BE2C (cell line): ENCODE results near the gene DUS1L.

Experiments
- DNase-seq: peaks from one replicate; pipeline ENCODE4 v3.0.0-alpha.2; 2020
- H3K27me3 ChIP-seq: fragments of 250-450 bp; sonication (Bioruptor Pico); 2 replicates; pipeline ENCODE4 v1.5.1; 2020; ENCODE audit warnings: mild to moderate bottlenecking
- H3K36me3 ChIP-seq: fragments of 250-450 bp; sonication (Bioruptor Pico); 2 replicates; pipeline ENCODE4 v1.5.1; 2020; ENCODE audit warnings: mild to moderate bottlenecking
- H3K4me1 ChIP-seq: fragments of 250-450 bp; sonication (Bioruptor Pico); 2 replicates; pipeline ENCODE4 v1.5.1; 2020
- H3K4me3 ChIP-seq: 2 replicates; pipeline ENCODE4 v1.5.1; 2011; ENCODE audit warnings: low read depth, low read length
- H3K9me3 ChIP-seq: fragments of 250-450 bp; sonication (Bioruptor Pico); 2 replicates; pipeline ENCODE4 v1.5.1; 2020
- CTCF ChIP-seq: IDR thresholded peaks from 2 replicates; pipeline ENCODE4 v1.5.1; 2012; ENCODE audit warnings: mild to moderate bottlenecking, low read depth, low read length

DUS1L gene

GRCh38 chr17:82059272-82060000, 6.2 kb downstream of the DUS1L start:
- H3K9me3 ChIP-seq: no peaks in the 10 kb centered on the region
- H3K27me3 ChIP-seq: no peaks in the 10 kb centered on the region
- TF ChIP-seq CTCF: no peak
- no peak overlapping the region for H3K4me3 ChIP-seq
- H3K4me1 ChIP-seq: no peaks in the 10 kb centered on the region
- peaks cover 94% of the 10 kb centered on the region for H3K36me3 ChIP-seq
- DNase-seq: no peak

- peaks cover 94% of the 10 kb centered on the region for H3K36me3 ChIP-seq
- TF ChIP-seq CTCF: no peak
- H3K27me3 ChIP-seq: no peaks in the 10 kb centered on the region
- DNase-seq: no peak
- no peaks in the 10 kb centered on the region for H3K9me3 ChIP-seq
- no peak overlapping the region for H3K4me3 ChIP-seq
- no peaks in the 10 kb centered on the region for H3K4me1 ChIP-seq
These were observed 6.8 kb downstream of the DUS1L start for GRCh38 chr17:82058855-82059249.

GRCh38 chr17:82058230-82058854, 7.3 kb downstream of the DUS1L start:
- Histone ChIP-seq H3K36me3 (peaks cover 94% of the 10 kb centered on the region), H3K9me3 (no peaks in the 10 kb centered on the region), H3K4me1 (no peaks in the 10 kb centered on the region), H3K4me3 (no peak overlapping the region), H3K27me3 (no peaks in the 10 kb centered on the region)
- no peak for DNase-seq
- no peak for TF ChIP-seq CTCF

- peaks cover 83% of the 10 kb centered on the region for H3K36me3 ChIP-seq
- no peak overlapping the region for H3K4me3 ChIP-seq
- no peak for DNase-seq
- no peaks in the 10 kb centered on the region for H3K4me1 ChIP-seq
- no peak for TF ChIP-seq CTCF
- H3K9me3 ChIP-seq: no peaks in the 10 kb centered on the region
- 0 out of 2 replicates have a peak, but pooled peaks cover 2% of the 10 kb centered on the region for H3K27me3 ChIP-seq
These were observed 8.6 kb downstream of the DUS1L start for GRCh38 chr17:82056729-82057621.

- Histone ChIP-seq H3K4me3 (no peak overlapping the region), H3K9me3 (no peaks in the 10 kb centered on the region), H3K36me3 (peaks cover 78% of the 10 kb centered on the region), H3K27me3 (0 out of 2 replicates have a peak, but pooled peaks cover 3% of the 10 kb centered on the region), H3K4me1 (no peaks in the 10 kb centered on the region)
- DNase-seq: no peak
- TF ChIP-seq CTCF: no peak
These were observed 9.5 kb downstream of the DUS1L start for GRCh38 chr17:82055965-82056728.
